ENCODE measurements around the gene SLC25A46.
"Not testable (repeated sequence)": the region's sequence is repeated elsewhere in the genome, so short reads cannot be mapped to it uniquely, and the experiment has no call there.

The SLC25A46 gene

GRCh38 chr5:110738812-110739651 lies at the start of gene SLC25A46:
Gene SLC25A46, plus strand, starts transcription at chr5:110739007. Its CDS starts 113 bp downstream, at chr5:110739120.
- DNase-seq = peak; percentile 87

GRCh38 chr5:110690587-110690986 lies 48.2 kb upstream of the SLC25A46 start:
- DNase-seq = not testable (repeated sequence)

- not testable (repeated sequence) for DNase-seq
Observed at GRCh38 chr5:110692669-110693068, 46.1 kb upstream of the SLC25A46 start.

DNA sequence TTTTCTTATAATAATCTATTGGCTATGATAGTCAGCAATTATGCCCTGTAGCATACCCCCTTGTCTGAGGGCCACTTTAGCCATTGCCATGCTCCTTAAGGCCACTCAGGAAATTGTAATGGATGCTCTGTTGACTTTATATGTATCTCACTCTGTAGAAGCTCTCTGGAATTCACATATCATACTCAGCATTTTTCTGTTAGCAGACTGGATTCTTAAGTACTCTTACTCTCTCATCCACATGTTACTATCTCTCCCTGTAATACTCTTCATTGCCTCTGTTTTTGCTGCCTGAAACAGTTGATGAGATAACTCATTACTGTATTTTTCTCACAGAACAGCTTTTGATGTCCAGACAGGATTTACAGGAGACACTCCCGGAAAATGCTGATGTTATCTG lies 36.5 kb upstream of the SLC25A46 start:
- DNase-seq = no peak

DNA sequence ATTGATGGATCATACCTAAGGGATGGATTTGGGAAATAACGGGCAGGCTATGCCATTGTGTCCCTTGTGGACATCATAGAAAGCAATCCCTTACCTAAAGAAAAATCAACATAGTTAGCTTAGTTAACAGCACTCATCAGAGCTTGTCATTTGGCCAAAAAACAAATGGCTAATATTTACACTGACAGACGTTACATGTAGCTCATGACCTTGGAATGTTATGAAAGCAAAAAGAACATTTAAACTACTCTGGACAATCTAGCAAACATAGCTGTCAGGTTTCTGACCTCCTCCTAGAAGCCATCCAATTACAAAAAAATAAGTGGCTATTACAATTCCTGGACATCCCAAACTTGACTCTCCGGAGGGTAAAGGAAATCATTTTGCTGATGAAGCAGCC lies 36.1 kb upstream of the SLC25A46 start:
- DNase-seq = no peak

DNA sequence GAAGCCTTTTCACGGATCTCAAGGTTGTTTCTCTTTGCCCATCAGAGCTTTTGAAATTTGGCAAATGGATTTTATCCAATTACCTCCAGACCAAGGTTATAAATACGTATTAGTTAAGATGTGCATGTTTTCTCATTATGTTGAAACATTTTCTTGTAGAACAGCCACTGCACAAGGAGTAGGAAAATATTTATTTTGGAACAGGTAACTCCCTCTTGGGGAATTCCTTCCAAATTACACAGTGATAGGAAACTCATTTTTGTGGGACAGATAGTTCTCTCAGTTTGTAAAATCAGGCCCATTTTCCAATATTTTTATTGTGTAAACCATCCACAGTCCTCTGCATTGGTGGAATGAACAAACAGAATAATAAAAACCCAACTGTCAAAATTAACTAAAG lies 35.3 kb upstream of the SLC25A46 start:
- no peak for DNase-seq

- DNase-seq = no peak
Observed at GRCh38 chr5:110705349-110705748, 33.5 kb upstream of the SLC25A46 start.

- no peak for DNase-seq
Observed at GRCh38 chr5:110707260-110707844, 31.5 kb upstream of the SLC25A46 start.

DNA sequence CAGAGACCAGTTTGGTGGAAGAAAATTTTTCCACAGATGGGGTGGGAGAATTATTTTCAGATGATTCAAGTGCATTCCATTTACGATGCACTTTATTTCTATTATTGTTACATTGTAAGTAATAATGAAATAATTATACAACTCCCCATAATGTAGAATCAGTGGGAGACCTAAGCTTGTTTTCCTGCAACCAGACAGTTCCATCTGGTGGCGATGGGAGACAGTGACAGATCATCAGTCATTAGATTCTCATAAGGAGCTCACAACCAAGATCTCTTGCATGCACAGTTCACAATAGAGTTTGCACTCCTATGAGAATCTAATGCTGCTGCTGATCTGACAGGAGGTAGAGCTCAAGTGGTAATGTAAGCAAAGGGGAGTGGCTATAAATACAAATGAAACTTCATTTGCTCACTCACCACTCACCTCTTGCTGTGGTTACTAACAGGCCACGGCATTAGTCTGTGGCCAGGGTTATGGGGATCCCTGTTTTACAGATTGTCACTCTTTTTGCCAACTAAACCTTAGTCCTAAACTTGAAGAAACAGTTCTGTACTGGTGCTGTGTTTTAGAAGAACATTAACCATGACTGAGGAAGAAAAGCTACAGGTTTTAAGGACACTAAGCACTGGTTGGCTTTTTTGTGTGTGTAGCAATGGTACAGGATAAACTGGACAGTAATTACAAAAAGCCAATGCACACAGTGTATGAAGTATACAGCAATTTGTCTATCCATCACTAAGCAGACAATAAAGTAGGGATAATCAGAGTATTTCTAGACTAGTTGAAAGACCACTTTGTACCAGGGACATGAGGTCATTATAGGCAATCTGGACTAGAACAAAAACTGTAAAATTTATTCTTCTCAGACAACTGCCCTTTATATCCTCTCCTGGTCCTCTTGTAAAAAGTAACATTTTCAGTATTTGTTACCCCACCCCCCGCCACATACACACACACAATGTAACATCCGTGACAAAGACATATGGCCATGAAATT lies 22.3 kb upstream of the SLC25A46 start:
- DNase-seq = peak; percentile 21

GRCh38 chr5:110718311-110718710 lies 20.5 kb upstream of the SLC25A46 start:
- DNase-seq = peak; percentile 42

GRCh38 chr5:110726249-110727024 lies 12.4 kb upstream of the SLC25A46 start, which contains the start of gene TMEM232:
Gene TMEM232, minus strand, starts transcription at chr5:110726671. Its CDS starts 59,319 bp downstream, at chr5:110667352.
- DNase-seq = peak; percentile 65

- no peak for DNase-seq
Observed at GRCh38 chr5:110727025-110727314, 11.8 kb upstream of the SLC25A46 start.

DNA sequence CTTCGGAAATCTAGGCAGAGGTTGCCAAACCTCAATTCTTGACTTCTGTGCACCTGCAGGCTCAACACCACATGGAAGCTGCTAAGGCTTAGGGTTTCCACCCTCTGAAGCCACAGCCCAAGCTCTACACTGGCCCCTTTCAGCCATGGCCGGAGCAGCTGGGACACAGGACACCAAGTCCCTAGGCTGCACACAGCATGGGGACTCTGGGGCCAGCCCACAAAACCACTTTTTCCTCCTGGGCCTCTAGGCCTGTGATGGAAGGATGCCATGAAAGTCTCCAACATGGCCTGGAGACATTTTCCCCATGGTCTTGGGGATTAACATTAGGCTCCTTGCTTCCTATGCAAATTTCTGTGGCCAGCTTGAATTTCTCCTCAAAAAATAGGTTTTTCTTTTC lies 7.3 kb upstream of the SLC25A46 start:
- DNase-seq = not testable (repeated sequence)

DNA sequence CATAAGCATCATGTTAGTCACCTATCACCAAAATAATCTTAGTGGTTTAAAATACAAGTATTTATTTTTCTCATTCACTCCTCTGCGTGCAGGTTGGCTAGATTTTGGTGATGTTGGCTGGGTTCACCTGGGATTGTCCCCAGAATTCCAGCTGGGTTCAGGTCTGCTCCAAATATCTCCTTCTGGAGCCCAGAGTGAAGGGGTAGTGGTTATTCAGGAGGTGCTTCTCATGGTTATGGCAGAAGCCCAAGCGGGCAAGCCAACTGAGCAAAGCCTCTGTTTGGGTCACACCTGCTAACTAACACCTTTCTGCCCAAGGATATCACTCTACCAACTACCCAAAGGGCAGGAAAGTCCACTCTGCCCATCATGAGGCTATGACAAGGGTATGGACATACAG lies 4.7 kb upstream of the SLC25A46 start:
- no peak for DNase-seq

DNA sequence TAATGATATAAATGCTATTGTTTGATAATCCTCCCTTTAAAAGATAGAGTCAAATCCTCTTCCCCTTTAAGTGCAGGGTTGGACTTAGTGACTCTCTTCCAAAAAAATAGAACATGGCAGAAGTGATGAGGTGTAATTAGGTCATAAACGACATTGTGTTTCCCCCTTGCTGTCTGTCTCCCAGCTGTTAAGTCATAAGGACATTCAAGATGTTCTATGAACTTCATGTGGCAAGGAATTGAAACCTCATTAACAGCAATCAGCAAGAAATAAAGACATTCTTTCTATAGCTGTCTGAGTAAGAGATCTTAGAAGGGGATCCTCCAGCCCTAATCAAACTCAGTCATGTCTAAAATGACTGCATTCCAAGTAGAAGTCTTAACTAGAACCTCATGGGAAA lies 3.3 kb upstream of the SLC25A46 start:
- DNase-seq = peak; percentile 22

DNA sequence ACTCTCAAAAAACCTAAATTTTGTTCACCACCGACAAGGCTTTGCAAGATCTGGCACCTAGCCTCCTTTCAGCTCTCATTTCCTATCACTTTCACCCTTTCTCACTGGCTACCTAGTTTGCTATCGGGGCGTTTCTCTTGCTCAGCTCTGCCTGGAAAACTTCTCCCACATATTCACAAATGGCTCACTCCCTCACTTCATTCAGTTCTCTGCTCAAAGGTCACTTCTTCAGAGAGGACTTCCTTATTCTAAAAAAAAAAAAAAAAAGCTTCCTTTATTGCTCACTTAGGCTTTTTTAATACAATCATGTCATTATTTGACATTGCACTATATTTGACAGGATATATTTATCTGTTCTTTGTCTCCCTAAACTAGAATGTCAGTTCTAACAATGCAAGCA lies 2.1 kb upstream of the SLC25A46 start:
- DNase-seq = no peak

GRCh38 chr5:110738503-110738811 lies 350 bp upstream of the SLC25A46 start:
- no peak for DNase-seq

GRCh38 chr5:110751902-110752762 lies 13.3 kb downstream of the SLC25A46 start:
- peak; percentile 17 for DNase-seq

DNA sequence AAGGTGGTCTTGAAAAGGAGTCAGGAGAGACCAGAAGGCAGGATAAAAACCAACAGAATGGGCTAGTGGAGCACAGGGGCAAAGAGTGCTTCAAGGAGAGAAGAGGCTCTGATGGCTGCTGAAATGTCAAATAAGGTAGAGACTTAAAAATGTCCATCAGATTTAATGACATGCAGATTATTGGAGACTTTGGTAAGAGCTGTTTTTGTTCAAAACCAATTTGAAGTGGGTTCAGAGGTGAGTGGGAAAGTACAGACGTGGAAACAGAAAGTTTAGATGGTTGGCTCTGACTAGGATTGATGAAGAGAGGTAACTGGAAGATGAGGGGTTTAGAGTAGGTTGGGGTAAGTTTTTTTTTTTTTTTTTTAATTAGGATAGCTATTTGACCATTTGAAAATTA lies 14.1 kb downstream of the SLC25A46 start:
- DNase-seq = no peak

- no peak for DNase-seq
Observed at GRCh38 chr5:110753600-110753999, 14.8 kb downstream of the SLC25A46 start.

DNA sequence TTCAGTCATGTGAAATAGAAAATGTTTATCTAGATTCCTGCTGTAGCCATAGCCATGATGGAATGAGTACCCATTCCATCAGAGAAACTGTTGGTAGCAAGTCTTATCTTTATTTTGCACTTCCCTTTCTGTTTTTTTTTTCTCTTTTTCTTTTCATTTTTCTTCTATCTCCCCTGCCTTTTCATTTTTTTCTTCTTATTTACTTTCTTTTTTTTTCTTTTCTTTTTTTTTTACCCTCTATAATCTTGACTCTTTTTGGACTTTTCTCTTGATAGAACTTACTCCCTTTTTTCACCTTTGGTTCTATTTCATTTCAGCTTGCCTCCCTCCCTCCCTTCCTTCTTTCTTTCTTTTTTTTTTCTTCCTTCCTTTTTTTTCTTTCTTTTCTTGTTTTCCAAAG lies 15.4 kb downstream of the SLC25A46 start:
- DNase-seq = no peak
